Activated T-cell treated with anti-CD3 and anti-CD28 coated beads, Interleukin-2, amount 50 U/mL, for 4 hours (primary cell): ENCODE data around the gene ASPHD1. TPM values are rescaled to one million over a fixed set of nuclear protein-coding genes. Genes with fewer than 3 reads are reported as not detected.
"Not testable (repeated sequence)": the region's sequence is repeated elsewhere in the genome, so short reads cannot be mapped to it uniquely, and the experiment has no call there.

Experiments used
- ATAC-seq, 2 donors: fragments of 200-7000 bp; cut with Tn5 transposase; one replicate each; pipeline ENCODE4 v1.10.0; 2021
- DNase-seq: peaks from one replicate; pipeline ENCODE4 v3.0.0-alpha.2; 2020
- H3K27me3 Mint-ChIP-seq: one replicate; pipeline ENCODE4 v1.8.0; 2021; ENCODE audit warnings: low read depth, mixed read lengths
- H3K36me3 Mint-ChIP-seq: one replicate; pipeline ENCODE4 v1.8.0; 2022; ENCODE audit warnings: mixed read lengths; ENCODE audit not compliant: insufficient read depth
- H3K4me1 Mint-ChIP-seq: one replicate; pipeline ENCODE4 v1.8.0; 2021; ENCODE audit warnings: low read depth, mixed read lengths
- H3K4me3 Mint-ChIP-seq: one replicate; pipeline ENCODE4 v1.8.0; 2021; ENCODE audit warnings: mild to moderate bottlenecking, moderate library complexity, mixed read lengths
- H3K9me3 Mint-ChIP-seq: one replicate; pipeline ENCODE4 v1.8.0; 2021; ENCODE audit warnings: mixed read lengths
- total RNA-seq, 3 donors: library from RNA; stranded (reverse); gene quantifications; one replicate each; pipeline ENCODE4 v1.2.1, GENCODE V29; 2021

ASPHD1 gene
- total RNA-seq, 3 donors from 2014 or later: 2.1 to 3.4 (median 3.2) TPM

- no peaks in the 10 kb centered on the region for H3K9me3 Mint-ChIP-seq
- H3K4me3 Mint-ChIP-seq: no peak overlapping the region
- ATAC-seq (no peak), DNase-seq (no peak)
- peaks cover 4% of the 10 kb centered on the region for H3K4me1 Mint-ChIP-seq
- peaks cover 13% of the 10 kb centered on the region for H3K36me3 Mint-ChIP-seq
- H3K27me3 Mint-ChIP-seq: no peaks in the 10 kb centered on the region
These were observed 8.5 kb downstream of the ASPHD1 start for GRCh38 chr16:29908719-29909220.

- H3K4me3 Mint-ChIP-seq: no peak overlapping the region
- H3K36me3 Mint-ChIP-seq: peaks cover 18% of the 10 kb centered on the region
- H3K4me1 Mint-ChIP-seq: peaks cover 4% of the 10 kb centered on the region
- H3K27me3 Mint-ChIP-seq: no peaks in the 10 kb centered on the region
- no peaks in the 10 kb centered on the region for H3K9me3 Mint-ChIP-seq
- ATAC-seq: no peak
- DNase-seq: no peak
These were observed 9.1 kb downstream of the ASPHD1 start for GRCh38 chr16:29909391-29909790.

- H3K27me3 Mint-ChIP-seq, H3K4me1 Mint-ChIP-seq, H3K4me3 Mint-ChIP-seq, H3K9me3 Mint-ChIP-seq, ATAC-seq, DNase-seq: not testable (repeated sequence)
- H3K36me3 Mint-ChIP-seq: peaks cover 18% of the 10 kb centered on the region
These were observed 9.6 kb downstream of the ASPHD1 start for GRCh38 chr16:29909851-29910250.

- H3K9me3 Mint-ChIP-seq: no peaks in the 10 kb centered on the region
- H3K4me1 Mint-ChIP-seq: peaks cover 4% of the 10 kb centered on the region
- no peaks in the 10 kb centered on the region for H3K27me3 Mint-ChIP-seq
- peaks cover 22% of the 10 kb centered on the region for H3K36me3 Mint-ChIP-seq
- no peak for DNase-seq
- ATAC-seq: no peak
- H3K4me3 Mint-ChIP-seq: no peak overlapping the region
These were observed 10.8 kb downstream of the ASPHD1 start for GRCh38 chr16:29910819-29911675.

- Mint-ChIP-seq H3K27me3 (no peaks in the 10 kb centered on the region), H3K36me3 (peaks cover 25% of the 10 kb centered on the region), H3K4me1 (peaks cover 4% of the 10 kb centered on the region), H3K4me3 (no peak overlapping the region), H3K9me3 (no peaks in the 10 kb centered on the region)
- no peak for DNase-seq
- ATAC-seq: no peak
These were observed 11.4 kb downstream of the ASPHD1 start for GRCh38 chr16:29911676-29912010.

GRCh38 chr16:29912087-29912486 is 11.8 kb downstream of the ASPHD1 start:
- no peaks in the 10 kb centered on the region for H3K27me3 Mint-ChIP-seq
- peaks cover 4% of the 10 kb centered on the region for H3K4me1 Mint-ChIP-seq
- no peaks in the 10 kb centered on the region for H3K9me3 Mint-ChIP-seq
- DNase-seq (no peak), ATAC-seq (no peak)
- H3K36me3 Mint-ChIP-seq: peaks cover 30% of the 10 kb centered on the region
- H3K4me3 Mint-ChIP-seq: no peak overlapping the region

GRCh38 chr16:29913514-29913913 is 13.2 kb downstream of the ASPHD1 start:
- DNase-seq: no peak

GRCh38 chr16:29915590-29916247 is 15.4 kb downstream of the ASPHD1 start:
- H3K4me3 Mint-ChIP-seq: no peak overlapping the region
- DNase-seq: no peak
- peaks cover 31% of the 10 kb centered on the region for H3K36me3 Mint-ChIP-seq
- no peaks in the 10 kb centered on the region for H3K27me3 Mint-ChIP-seq
- no peak for ATAC-seq
- no peaks in the 10 kb centered on the region for H3K9me3 Mint-ChIP-seq
- peaks cover 6% of the 10 kb centered on the region for H3K4me1 Mint-ChIP-seq

More at GRCh38 chr16:29913514-29913913, 13.2 kb downstream of the ASPHD1 start:
- Mint-ChIP-seq H3K27me3 (no peaks in the 10 kb centered on the region), H3K9me3 (no peaks in the 10 kb centered on the region), H3K4me3 (no peak overlapping the region), H3K4me1 (peaks cover 4% of the 10 kb centered on the region), H3K36me3 (peaks cover 27% of the 10 kb centered on the region)
- ATAC-seq: no peak

- Mint-ChIP-seq H3K36me3 (peaks cover 38% of the 10 kb centered on the region), H3K4me3 (no peak overlapping the region)
These were observed 16.7 kb downstream of the ASPHD1 start for GRCh38 chr16:29916979-29917378.

GRCh38 chr16:29920288-29921033 is 20.2 kb downstream of the ASPHD1 start:
- H3K9me3 Mint-ChIP-seq: no peaks in the 10 kb centered on the region
- peaks cover 35% of the 10 kb centered on the region for H3K36me3 Mint-ChIP-seq
- no peak for DNase-seq
- no peak for ATAC-seq
- H3K4me3 Mint-ChIP-seq: no peak overlapping the region
- peaks cover 32% of the 10 kb centered on the region for H3K4me1 Mint-ChIP-seq
- no peaks in the 10 kb centered on the region for H3K27me3 Mint-ChIP-seq

More at GRCh38 chr16:29916979-29917378, 16.7 kb downstream of the ASPHD1 start:
- Mint-ChIP-seq H3K9me3 (no peaks in the 10 kb centered on the region), H3K27me3 (no peaks in the 10 kb centered on the region), H3K4me1 (peaks cover 13% of the 10 kb centered on the region)
- ATAC-seq (no peak), DNase-seq (no peak)

- Mint-ChIP-seq H3K4me3 (no peak overlapping the region), H3K36me3 (peaks cover 32% of the 10 kb centered on the region), H3K27me3 (no peaks in the 10 kb centered on the region), H3K4me1 (peaks cover 33% of the 10 kb centered on the region), H3K9me3 (no peaks in the 10 kb centered on the region)
- ATAC-seq: no peak
- no peak for DNase-seq
These were observed 20.7 kb downstream of the ASPHD1 start for GRCh38 chr16:29921034-29921385.

- Mint-ChIP-seq H3K27me3 (no peaks in the 10 kb centered on the region), H3K9me3 (no peaks in the 10 kb centered on the region), H3K36me3 (peaks cover 23% of the 10 kb centered on the region), H3K4me3 (no peak overlapping the region), H3K4me1 (peaks cover 46% of the 10 kb centered on the region)
- DNase-seq (no peak), ATAC-seq (no peak)
These were observed 22.0 kb downstream of the ASPHD1 start for GRCh38 chr16:29922326-29922725.

- H3K4me1 Mint-ChIP-seq: peaks cover 48% of the 10 kb centered on the region
- H3K4me3 Mint-ChIP-seq: no peak overlapping the region
These were observed 22.8 kb downstream of the ASPHD1 start for GRCh38 chr16:29922986-29923501.

GRCh38 chr16:29925105-29925756 is 24.9 kb downstream of the ASPHD1 start:
- DNase-seq: no peak

More at GRCh38 chr16:29922986-29923501, 22.8 kb downstream of the ASPHD1 start:
- H3K36me3 Mint-ChIP-seq: peaks cover 23% of the 10 kb centered on the region
- no peaks in the 10 kb centered on the region for H3K9me3 Mint-ChIP-seq
- ATAC-seq (no peak), DNase-seq (no peak)
- H3K27me3 Mint-ChIP-seq: no peaks in the 10 kb centered on the region

More at GRCh38 chr16:29925105-29925756, 24.9 kb downstream of the ASPHD1 start:
- Mint-ChIP-seq H3K9me3 (no peaks in the 10 kb centered on the region), H3K36me3 (peaks cover 20% of the 10 kb centered on the region), H3K4me1 (peaks cover 48% of the 10 kb centered on the region), H3K4me3 (peak overlapping the region; percentile 91), H3K27me3 (no peaks in the 10 kb centered on the region)
- ATAC-seq: peak in 1 of 2 donors; percentile 6
